ENCODE results near the gene RALGAPA2. TPM values are rescaled to one million over a fixed set of nuclear protein-coding genes. Genes with fewer than 3 reads are reported as not detected.
A peak's percentile ranks its signal among the peaks of the same experiment; 100 is the strongest.

Gene RALGAPA2
- total and polyA plus RNA-seq, 2 donors (not counting 1 experiment from before 2014, with no cell fraction given), result 1.2 to 7.6 TPM

DNA sequence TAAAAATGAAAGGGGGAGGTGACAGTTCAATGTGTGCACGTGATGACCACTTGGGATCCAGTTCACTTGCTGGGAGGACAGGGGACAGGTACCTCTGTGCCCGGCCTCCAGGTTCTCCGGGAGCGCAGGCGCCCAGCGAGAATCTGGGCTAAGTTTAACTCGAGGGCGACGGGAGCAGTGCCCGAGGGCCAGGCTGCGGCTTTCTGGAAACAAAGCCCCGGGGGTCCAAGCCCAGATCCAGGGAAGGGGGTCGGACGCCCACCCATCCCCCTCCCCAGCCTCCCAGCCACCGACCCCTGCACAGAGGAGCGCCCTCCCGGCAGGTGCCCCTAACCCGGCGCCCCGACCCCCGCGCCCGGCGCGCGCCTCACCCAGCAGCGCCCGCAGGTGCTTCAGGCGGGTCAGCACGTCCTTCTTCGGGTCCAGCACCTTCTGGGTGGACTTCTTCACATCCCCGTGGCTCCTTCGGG lies 405 bp downstream of the RALGAPA2 start:
- no peaks in the 10 kb centered on the region for H3K79me2 ChIP-seq (ENCODE audit: control insufficient read depth, insufficient read depth, low read length)
- H3K4me2 ChIP-seq (ENCODE audit: extremely low read depth, insufficient read depth, low read length), result peak overlapping the region; percentile 77
- H2AFZ ChIP-seq (ENCODE audit: low read length), result peak overlapping the region; percentile 67
- H3K27me3 ChIP-seq (ENCODE audit: control insufficient read depth, insufficient read depth, low read length), result no peaks in the 10 kb centered on the region
- H3K4me1 ChIP-seq (ENCODE audit: control insufficient read depth, extremely low read depth, insufficient read depth, low read length), result no peaks in the 10 kb centered on the region
- H3K36me3 ChIP-seq (ENCODE audit: control insufficient read depth, insufficient read depth, low read length), result no peaks in the 10 kb centered on the region
- TF ChIP-seq, protein P1, sequence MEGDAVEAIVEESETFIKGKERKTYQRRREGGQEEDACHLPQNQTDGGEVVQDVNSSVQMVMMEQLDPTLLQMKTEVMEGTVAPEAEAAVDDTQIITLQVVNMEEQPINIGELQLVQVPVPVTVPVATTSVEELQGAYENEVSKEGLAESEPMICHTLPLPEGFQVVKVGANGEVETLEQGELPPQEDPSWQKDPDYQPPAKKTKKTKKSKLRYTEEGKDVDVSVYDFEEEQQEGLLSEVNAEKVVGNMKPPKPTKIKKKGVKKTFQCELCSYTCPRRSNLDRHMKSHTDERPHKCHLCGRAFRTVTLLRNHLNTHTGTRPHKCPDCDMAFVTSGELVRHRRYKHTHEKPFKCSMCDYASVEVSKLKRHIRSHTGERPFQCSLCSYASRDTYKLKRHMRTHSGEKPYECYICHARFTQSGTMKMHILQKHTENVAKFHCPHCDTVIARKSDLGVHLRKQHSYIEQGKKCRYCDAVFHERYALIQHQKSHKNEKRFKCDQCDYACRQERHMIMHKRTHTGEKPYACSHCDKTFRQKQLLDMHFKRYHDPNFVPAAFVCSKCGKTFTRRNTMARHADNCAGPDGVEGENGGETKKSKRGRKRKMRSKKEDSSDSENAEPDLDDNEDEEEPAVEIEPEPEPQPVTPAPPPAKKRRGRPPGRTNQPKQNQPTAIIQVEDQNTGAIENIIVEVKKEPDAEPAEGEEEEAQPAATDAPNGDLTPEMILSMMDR (conservative IDR thresholded peaks at IDR 0.05 in 1 of 2, IDR thresholded peaks at IDR 0.05 in 1 of 2; ENCODE audit: low read depth in 1 of 2, low read length in 2 of 2), result no peak
- no peak for TF ChIP-seq EZH2 (IDR thresholded peaks at IDR 0.05; ENCODE audit: low read length, missing control alignments)
- H3K9ac ChIP-seq (ENCODE audit: insufficient read depth, low read length), result peak overlapping the region; percentile 66
- peak overlapping the region; percentile 57 to 90 (median 62) for H3K4me3 ChIP-seq (replicated peaks in 1 of 4; ENCODE audit: control extremely low read depth in 1 of 4, insufficient read depth in 1 of 4, low read depth in 3 of 4, low read length in 4 of 4)
- no peaks in the 10 kb centered on the region for H3K9me3 ChIP-seq (ENCODE audit: control insufficient read depth, insufficient read depth, low read depth, low read length)
- H4K20me1 ChIP-seq (ENCODE audit: control insufficient read depth, extremely low read depth, insufficient read depth, low read length), result no peaks in the 10 kb centered on the region
- DNase-seq (ENCODE audit: low read depth in 2 of 2), result peak in 1 of 2 donors; percentile 11
- no peak overlapping the region for H3K27ac ChIP-seq (ENCODE audit: insufficient read depth, low read length)

DNA sequence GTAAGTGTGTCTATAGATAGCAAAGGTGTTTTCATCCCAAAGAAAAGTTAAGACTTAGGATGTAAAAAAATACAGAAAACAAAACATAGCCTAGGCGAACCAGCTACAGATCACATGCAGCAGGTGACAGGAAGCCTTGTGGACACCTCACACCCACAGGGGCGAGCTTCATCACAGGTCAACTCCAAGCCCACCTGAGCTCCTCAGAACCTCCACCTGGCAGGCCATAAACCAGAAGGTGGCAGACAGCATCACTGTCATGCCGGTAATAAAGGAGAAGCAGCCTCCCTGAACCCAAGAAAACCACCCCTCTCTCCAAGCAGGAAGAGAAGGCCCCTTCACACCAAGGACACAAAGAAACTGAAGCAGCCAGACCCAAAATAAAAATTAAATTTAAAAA lies 1.0 kb downstream of the RALGAPA2 start:
- no peaks in the 10 kb centered on the region for H4K20me1 ChIP-seq (ENCODE audit: control insufficient read depth, extremely low read depth, insufficient read depth, low read length)
- no peak overlapping the region for H3K9ac ChIP-seq (ENCODE audit: insufficient read depth, low read length)
- no peak for TF ChIP-seq EZH2 (IDR thresholded peaks at IDR 0.05; ENCODE audit: low read length, missing control alignments)
- TF ChIP-seq, protein P1 (conservative IDR thresholded peaks at IDR 0.05 in 1 of 2, IDR thresholded peaks at IDR 0.05 in 1 of 2; ENCODE audit: low read depth in 1 of 2, low read length in 2 of 2), result no peak
- H3K36me3 ChIP-seq (ENCODE audit: control insufficient read depth, insufficient read depth, low read length), result no peaks in the 10 kb centered on the region
- H3K4me3 ChIP-seq (replicated peaks in 1 of 4; ENCODE audit: control extremely low read depth in 1 of 4, insufficient read depth in 1 of 4, low read depth in 3 of 4, low read length in 4 of 4), result peak overlapping the region in 2 of 4 experiments; percentile 63 to 90
- H3K9me3 ChIP-seq (ENCODE audit: control insufficient read depth, insufficient read depth, low read depth, low read length), result no peaks in the 10 kb centered on the region
- peak overlapping the region; percentile 77 for H3K4me2 ChIP-seq (ENCODE audit: extremely low read depth, insufficient read depth, low read length)
- H2AFZ ChIP-seq (ENCODE audit: low read length), result no peak overlapping the region
- H3K27ac ChIP-seq (ENCODE audit: insufficient read depth, low read length), result no peak overlapping the region
- H3K27me3 ChIP-seq (ENCODE audit: control insufficient read depth, insufficient read depth, low read length), result no peaks in the 10 kb centered on the region
- DNase-seq (ENCODE audit: low read depth in 2 of 2), result no peak
- no peaks in the 10 kb centered on the region for H3K79me2 ChIP-seq (ENCODE audit: control insufficient read depth, insufficient read depth, low read length)
- H3K4me1 ChIP-seq (ENCODE audit: control insufficient read depth, extremely low read depth, insufficient read depth, low read length), result no peaks in the 10 kb centered on the region

DNA sequence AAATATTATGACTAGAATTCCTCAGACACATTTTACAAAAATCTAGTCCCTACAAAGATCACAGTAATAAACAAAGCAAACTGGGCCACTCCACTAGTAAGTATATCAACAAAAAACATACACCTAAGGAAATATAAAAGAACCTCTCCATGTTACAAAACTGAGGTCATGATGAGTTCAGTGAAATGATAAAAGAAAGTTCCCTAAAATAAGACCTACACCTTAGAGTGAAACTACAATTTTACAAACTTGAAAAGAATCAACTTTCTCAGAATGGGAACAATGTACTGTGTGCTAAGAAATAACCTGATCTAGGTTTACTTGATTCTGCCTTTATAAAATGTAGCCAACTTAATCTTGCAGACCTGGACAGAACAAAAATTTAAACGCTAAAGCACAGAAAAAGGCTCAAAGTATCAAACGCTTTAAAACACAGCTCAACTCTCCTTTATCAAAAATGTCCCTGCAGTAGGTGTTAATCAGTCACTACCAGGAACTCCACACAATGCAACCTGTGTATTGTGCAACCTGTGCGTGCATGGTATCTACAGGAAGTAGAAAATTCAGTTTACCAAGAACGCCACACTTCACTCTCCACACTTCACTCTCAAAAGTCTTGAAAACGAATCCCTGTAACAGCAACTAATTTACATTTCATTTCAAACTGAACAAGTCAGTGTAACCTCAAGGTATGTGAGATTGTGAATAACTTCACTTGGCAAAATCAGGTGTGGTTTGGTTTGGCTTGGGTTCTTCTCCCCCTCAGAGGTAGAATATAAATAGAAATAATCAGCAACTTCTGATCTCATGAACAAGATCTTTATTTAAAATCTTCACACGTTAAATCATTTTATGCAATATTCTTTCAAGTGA lies 1.8 kb downstream of the RALGAPA2 start:
- H3K4me2 ChIP-seq (ENCODE audit: extremely low read depth, insufficient read depth, low read length), result peak overlapping the region; percentile 8
- H3K9ac ChIP-seq (ENCODE audit: insufficient read depth, low read length), result no peak overlapping the region
- H3K4me3 ChIP-seq (replicated peaks in 1 of 4; ENCODE audit: control extremely low read depth in 1 of 4, insufficient read depth in 1 of 4, low read depth in 3 of 4, low read length in 4 of 4), result no peak overlapping the region

More for the DNA sequence above, 1.8 kb downstream of the RALGAPA2 start:
- Histone ChIP-seq H3K27ac (ENCODE audit: insufficient read depth, low read length) (no peak overlapping the region), H3K27me3 (ENCODE audit: control insufficient read depth, insufficient read depth, low read length) (no peaks in the 10 kb centered on the region), H3K36me3 (ENCODE audit: control insufficient read depth, insufficient read depth, low read length) (no peaks in the 10 kb centered on the region), H3K9me3 (ENCODE audit: control insufficient read depth, insufficient read depth, low read depth, low read length) (no peaks in the 10 kb centered on the region), H4K20me1 (ENCODE audit: control insufficient read depth, extremely low read depth, insufficient read depth, low read length) (no peaks in the 10 kb centered on the region), H3K4me1 (ENCODE audit: control insufficient read depth, extremely low read depth, insufficient read depth, low read length) (no peaks in the 10 kb centered on the region), H2AFZ (ENCODE audit: low read length) (no peak overlapping the region), H3K79me2 (ENCODE audit: control insufficient read depth, insufficient read depth, low read length) (no peaks in the 10 kb centered on the region)
- TF ChIP-seq, protein P1 (conservative IDR thresholded peaks at IDR 0.05 in 1 of 2, IDR thresholded peaks at IDR 0.05 in 1 of 2; ENCODE audit: low read depth in 1 of 2, low read length in 2 of 2), result no peak
- TF ChIP-seq EZH2 (IDR thresholded peaks at IDR 0.05; ENCODE audit: low read length, missing control alignments), result no peak
- DNase-seq (ENCODE audit: low read depth in 2 of 2), result no peak
